Rectal smooth muscle tissue (tissue), 1 donor: ENCODE measurements around the gene ILDR2.

ENCODE experiments used
- H3K27ac ChIP-seq: one replicate; pipeline ENCODE4 v1.7.0; 2013; ENCODE audit warnings: low read depth, low read length, inconsistent platforms
- H3K27me3 ChIP-seq: one replicate; pipeline ENCODE4 v1.7.0; 2013; ENCODE audit warnings: low read length; ENCODE audit not compliant: control insufficient read depth, insufficient read depth
- H3K36me3 ChIP-seq: one replicate; pipeline ENCODE4 v1.7.0; 2013; ENCODE audit warnings: low read length; ENCODE audit not compliant: control insufficient read depth, insufficient read depth
- H3K4me1 ChIP-seq: one replicate; pipeline ENCODE4 v1.7.0; 2013; ENCODE audit warnings: low read length; ENCODE audit not compliant: control insufficient read depth, insufficient read depth
- H3K4me3 ChIP-seq: one replicate; pipeline ENCODE4 v1.7.0; 2013; ENCODE audit warnings: low read length
- H3K9ac ChIP-seq: one replicate; pipeline ENCODE4 v1.7.0; 2013; ENCODE audit warnings: low read length

The ILDR2 gene

GRCh38 chr1:166937329-166937728 lies 38.0 kb downstream of the ILDR2 start:
- Histone ChIP-seq H3K27me3 (no peaks in the 10 kb centered on the region), H3K36me3 (no peaks in the 10 kb centered on the region), H3K9ac (no peak overlapping the region), H3K4me3 (no peak overlapping the region), H3K27ac (no peak overlapping the region), H3K4me1 (no peaks in the 10 kb centered on the region)

- Histone ChIP-seq H3K4me1 (no peaks in the 10 kb centered on the region), H3K4me3 (no peak overlapping the region), H3K36me3 (no peaks in the 10 kb centered on the region), H3K27ac (no peak overlapping the region), H3K27me3 (no peaks in the 10 kb centered on the region), H3K9ac (no peak overlapping the region)
These were observed 41.7 kb downstream of the ILDR2 start for GRCh38 chr1:166933633-166934032.

DNA sequence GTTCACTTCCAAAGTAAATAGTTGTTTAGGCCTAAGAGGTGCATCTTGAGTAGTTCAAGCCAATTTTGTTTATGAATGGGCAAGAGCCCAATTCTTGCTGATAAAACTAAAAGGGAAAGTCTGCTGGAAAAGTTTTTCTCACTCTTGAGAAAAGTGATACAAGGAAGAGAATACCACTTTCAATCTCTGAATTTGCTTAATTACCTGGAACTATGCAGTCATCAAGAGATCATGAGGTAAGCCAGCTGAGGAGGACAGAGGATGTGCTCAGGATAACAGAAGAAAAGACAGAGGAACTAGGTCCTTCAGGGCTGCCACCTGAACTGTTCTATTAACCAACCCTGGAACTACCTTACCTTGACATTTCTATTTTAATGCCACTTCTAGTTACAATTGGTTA lies 42.2 kb downstream of the ILDR2 start:
- Histone ChIP-seq H3K27ac (no peak overlapping the region), H3K4me3 (no peak overlapping the region), H3K4me1 (no peaks in the 10 kb centered on the region), H3K27me3 (no peaks in the 10 kb centered on the region), H3K9ac (no peak overlapping the region), H3K36me3 (no peaks in the 10 kb centered on the region)

DNA sequence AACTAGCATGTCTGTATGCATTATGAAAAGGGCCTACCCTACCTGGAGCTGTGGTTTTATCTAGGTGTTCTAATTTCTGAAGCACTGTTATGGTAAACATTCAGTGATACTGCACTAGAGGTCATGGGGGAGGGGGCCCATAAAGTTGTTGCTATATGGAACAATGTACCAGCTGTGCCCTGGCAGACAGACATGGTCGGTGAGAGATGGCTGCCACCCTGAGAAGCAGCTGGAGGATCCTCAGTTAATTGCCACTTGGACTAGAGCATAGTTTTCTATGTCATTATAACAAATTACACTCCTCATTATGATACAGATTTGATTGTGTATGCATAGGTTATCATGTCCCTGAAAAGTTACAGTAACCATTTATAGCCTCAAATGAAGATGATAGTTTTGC lies 45.4 kb downstream of the ILDR2 start:
- H3K4me1 ChIP-seq: no peaks in the 10 kb centered on the region
- H3K9ac ChIP-seq: no peak overlapping the region
- H3K4me3 ChIP-seq: no peak overlapping the region
- H3K27ac ChIP-seq: no peak overlapping the region
- no peaks in the 10 kb centered on the region for H3K27me3 ChIP-seq
- H3K36me3 ChIP-seq: no peaks in the 10 kb centered on the region

- Histone ChIP-seq H3K27me3 (no peaks in the 10 kb centered on the region), H3K4me1 (no peaks in the 10 kb centered on the region), H3K36me3 (no peaks in the 10 kb centered on the region), H3K27ac (no peak overlapping the region), H3K9ac (no peak overlapping the region), H3K4me3 (no peak overlapping the region)
These were observed 47.6 kb downstream of the ILDR2 start for GRCh38 chr1:166927701-166928100.

DNA sequence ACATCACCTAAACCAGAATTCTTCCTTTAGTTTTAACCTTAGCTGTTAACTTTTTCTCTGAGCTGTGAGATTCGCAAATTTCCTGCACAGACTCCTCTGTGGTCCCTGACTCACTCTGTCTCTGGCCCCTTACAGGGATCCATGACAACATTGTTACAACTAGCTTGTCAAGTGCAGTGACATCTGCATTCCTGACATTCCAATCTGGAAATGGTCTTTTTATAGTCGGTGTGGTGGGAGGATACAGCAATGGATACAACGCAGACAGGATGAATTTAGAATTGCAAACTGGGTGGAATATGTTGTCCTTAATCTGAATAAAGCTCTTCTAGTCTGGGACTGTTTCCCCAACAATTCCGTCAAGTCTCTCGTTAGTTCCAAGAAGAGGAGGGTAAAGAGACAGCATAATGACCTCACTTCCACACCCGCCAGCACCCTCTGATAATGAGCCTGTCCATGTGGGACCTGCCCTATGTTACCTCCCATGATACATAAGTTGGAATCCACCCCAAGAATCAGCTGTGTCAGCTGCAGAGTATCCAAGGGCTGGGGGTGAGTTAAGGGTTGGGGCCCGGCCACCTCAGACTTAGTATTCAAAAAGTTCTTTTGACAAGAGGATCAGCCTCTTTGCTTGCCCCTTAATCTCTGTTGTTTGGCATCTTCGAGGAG lies 49.4 kb downstream of the ILDR2 start:
- Histone ChIP-seq H3K27me3 (peaks cover 2% of the 10 kb centered on the region), H3K27ac (no peak overlapping the region), H3K9ac (no peak overlapping the region), H3K4me3 (no peak overlapping the region), H3K4me1 (no peaks in the 10 kb centered on the region), H3K36me3 (no peaks in the 10 kb centered on the region)

GRCh38 chr1:166924823-166925541 lies 50.4 kb downstream of the ILDR2 start:
- Histone ChIP-seq H3K4me3 (no peak overlapping the region), H3K27ac (no peak overlapping the region), H3K9ac (no peak overlapping the region), H3K4me1 (no peaks in the 10 kb centered on the region), H3K27me3 (peaks cover 7% of the 10 kb centered on the region), H3K36me3 (no peaks in the 10 kb centered on the region)

DNA sequence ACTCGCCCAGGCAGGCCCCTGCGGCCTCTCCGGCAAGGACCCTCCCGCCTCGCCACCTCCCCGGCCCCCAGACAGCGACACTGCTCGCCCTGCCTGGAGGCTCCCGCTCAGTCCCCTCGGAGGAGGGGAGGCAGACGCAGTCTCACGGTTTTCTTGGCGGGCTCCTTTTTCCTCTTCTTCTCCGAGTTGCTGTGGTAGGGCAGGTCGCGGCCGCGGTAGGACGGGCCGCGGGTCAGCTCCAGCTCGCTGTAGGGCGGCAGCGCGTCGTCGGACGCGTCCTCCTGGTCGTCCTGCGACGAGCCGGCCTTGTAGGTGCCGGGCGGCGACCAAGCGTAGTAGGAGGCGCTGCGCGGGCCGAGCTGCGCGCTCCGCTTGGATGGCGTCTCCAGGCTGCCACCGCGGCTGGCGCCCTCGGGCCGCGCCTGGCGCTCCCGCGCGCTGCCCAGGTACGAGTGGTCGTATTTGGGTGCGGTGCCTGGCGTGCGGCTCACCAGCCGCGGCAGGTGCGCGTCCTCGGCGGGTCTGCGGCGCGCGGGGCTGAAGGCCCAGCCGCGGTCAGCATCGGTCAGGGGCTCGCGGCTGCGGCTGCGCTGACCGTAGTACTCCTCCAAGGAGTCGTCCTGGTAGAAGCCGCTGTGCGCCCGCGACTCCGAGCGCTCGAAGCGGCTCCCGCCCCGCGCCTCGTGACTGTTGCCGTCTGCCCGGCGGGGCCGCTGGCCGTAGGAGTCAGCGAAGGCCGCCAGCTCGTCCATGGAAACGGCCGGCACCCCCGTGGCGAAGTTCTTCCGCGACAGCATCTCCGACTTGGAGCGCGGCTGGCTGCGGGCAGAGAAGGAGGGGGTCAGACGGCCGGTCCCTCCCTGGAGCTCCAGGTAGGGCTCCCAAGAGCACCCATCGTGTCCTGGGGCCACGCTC lies 54.5 kb downstream of the ILDR2 start:
- Histone ChIP-seq H3K4me3 (peak overlapping the region; percentile 58), H3K27me3 (peaks cover 7% of the 10 kb centered on the region), H3K36me3 (no peaks in the 10 kb centered on the region), H3K27ac (peak overlapping the region; percentile 44), H3K4me1 (no peaks in the 10 kb centered on the region), H3K9ac (no peak overlapping the region)

- Histone ChIP-seq H3K9ac (no peak overlapping the region), H3K4me1 (no peaks in the 10 kb centered on the region), H3K27ac (no peak overlapping the region), H3K4me3 (no peak overlapping the region), H3K36me3 (no peaks in the 10 kb centered on the region), H3K27me3 (peaks cover 7% of the 10 kb centered on the region)
These were observed 56.4 kb downstream of the ILDR2 start for GRCh38 chr1:166918956-166919316.

DNA sequence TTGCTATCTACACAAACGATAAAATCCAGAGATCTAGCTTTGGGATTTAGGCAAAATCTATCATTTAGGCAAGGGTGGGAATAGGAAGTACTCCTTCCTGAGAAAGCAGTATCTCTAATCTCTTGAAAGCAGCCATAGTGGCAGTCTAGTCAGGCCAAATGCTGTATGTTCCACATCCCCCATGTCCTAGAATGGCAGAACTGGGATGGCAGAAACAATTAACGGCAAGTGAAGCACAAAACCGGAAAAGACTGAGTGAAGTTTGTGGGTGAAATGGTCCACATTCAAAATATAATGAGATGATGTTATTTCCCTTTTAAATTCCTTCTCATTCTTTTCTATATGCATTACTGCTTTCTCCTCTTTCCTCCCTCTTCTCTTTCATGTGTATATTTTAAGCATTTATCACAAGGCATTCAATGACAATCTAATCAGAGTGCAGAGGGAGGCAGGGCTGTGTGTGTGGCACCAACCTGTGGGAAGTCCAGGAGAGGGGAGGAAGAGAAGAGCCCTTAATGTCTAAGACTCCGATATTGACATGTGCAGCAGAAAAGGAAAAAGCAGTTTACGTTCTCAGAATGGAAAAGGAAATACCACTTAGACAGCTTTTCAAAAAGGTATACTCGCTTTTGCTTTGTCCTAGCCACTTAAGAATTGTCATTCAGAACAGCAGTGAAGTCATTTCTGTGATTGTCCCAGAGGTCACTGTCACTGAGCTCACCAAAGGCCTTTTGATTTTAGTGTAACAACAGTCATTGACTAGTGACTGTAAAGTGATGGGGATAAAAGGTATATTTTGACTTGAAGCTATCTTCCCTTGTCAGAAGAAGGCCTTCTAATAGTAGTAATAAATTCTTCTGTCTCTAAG lies 57.0 kb downstream of the ILDR2 start:
- Histone ChIP-seq H3K27ac (no peak overlapping the region), H3K9ac (no peak overlapping the region), H3K4me3 (no peak overlapping the region), H3K27me3 (peaks cover 7% of the 10 kb centered on the region), H3K4me1 (no peaks in the 10 kb centered on the region), H3K36me3 (no peaks in the 10 kb centered on the region)

- Histone ChIP-seq H3K36me3 (no peaks in the 10 kb centered on the region), H3K9ac (no peak overlapping the region), H3K4me1 (no peaks in the 10 kb centered on the region), H3K4me3 (no peak overlapping the region), H3K27ac (no peak overlapping the region), H3K27me3 (peaks cover 5% of the 10 kb centered on the region)
These were observed 59.4 kb downstream of the ILDR2 start for GRCh38 chr1:166915941-166916340.

- Histone ChIP-seq H3K9ac (no peak overlapping the region), H3K4me3 (no peak overlapping the region), H3K27ac (no peak overlapping the region), H3K4me1 (no peaks in the 10 kb centered on the region), H3K27me3 (no peaks in the 10 kb centered on the region), H3K36me3 (no peaks in the 10 kb centered on the region)
These were observed 60.3 kb downstream of the ILDR2 start for GRCh38 chr1:166915042-166915441.
